HCT116 (cell line): ENCODE results near the gene IL17A.

Experiments
- ELF1 ChIP-seq: IDR thresholded peaks from 2 replicates; pipeline ENCODE4 v1.6.1; 2012; ENCODE audit warnings: low read depth, borderline replicate concordance
- EZH2 ChIP-seq: fragments of 200-600 bp; sonication (generic); IDR thresholded peaks from 2 replicates; pipeline ENCODE4 v1.6.1; 2017; ENCODE audit warnings: antibody characterized with exemption, mixed run types
- EZH2phosphoT487 ChIP-seq: fragments of 200-600 bp; IDR thresholded peaks from 2 replicates; pipeline ENCODE4 v1.6.1; 2018; ENCODE audit warnings: antibody characterized with exemption, borderline replicate concordance
- JUND ChIP-seq: IDR thresholded peaks from 2 replicates; pipeline ENCODE4 v1.6.1; 2012
- POLR2A ChIP-seq: IDR thresholded peaks from 2 replicates; pipeline ENCODE4 v1.7.0; 2011; ENCODE audit warnings: borderline replicate concordance; ENCODE audit not compliant: insufficient read depth, insufficient read length; ENCODE audit errors: extremely low read depth
- RAD21 ChIP-seq: IDR thresholded peaks from 2 replicates; pipeline ENCODE4 v1.6.1; 2012; ENCODE audit warnings: low read depth, mild to moderate bottlenecking
- ZNF274 ChIP-seq: fragments of 200-500 bp; sonication (Bioruptor generic); IDR thresholded peaks from 2 replicates; pipeline ENCODE4 v1.6.1; 2014; ENCODE audit warnings: mild to moderate bottlenecking, low read depth, low read length, inconsistent platforms
- TF ChIP-seq, protein P1 (sequence below), 3 experiments: fragments of 200-600 bp in 1 of 3; sonication (generic) in 1 of 3; IDR thresholded peaks in 2 of 3; conservative IDR thresholded peaks in 1 of 3; 2 replicates each; pipeline ENCODE4 v1.5.1; 2012 to 2017; ENCODE audit warnings: low read depth in 2 of 3, low read length in 2 of 3, antibody characterized with exemption in 1 of 3, borderline replicate concordance in 1 of 3, control low read depth in 1 of 3, mild to moderate bottlenecking in 1 of 3, mixed read lengths in 1 of 3, mixed run types in 1 of 3, moderate library complexity in 1 of 3; ENCODE audit not compliant: insufficient read depth in 1 of 3

DNA sequence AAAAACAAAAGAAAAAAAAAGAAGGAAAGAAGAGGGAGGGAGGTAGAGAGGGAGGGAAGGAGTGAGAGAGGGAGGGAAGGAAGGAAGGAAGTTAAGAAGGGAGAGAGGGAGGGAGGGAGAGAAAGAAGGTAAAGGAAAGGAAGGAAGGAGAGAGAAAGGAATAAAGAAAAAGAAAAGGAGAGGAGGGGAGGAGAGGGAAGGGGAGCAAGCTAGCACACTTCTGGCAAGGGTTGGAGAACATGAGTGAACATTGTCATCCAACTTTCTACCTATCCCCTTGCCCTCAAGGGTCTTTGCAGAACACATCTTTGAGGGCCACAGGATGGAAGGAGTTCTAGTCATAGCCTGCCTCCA lies 34.1 kb upstream of the IL17A start:
- TF ChIP-seq ZNF274 (no peak), EZH2phosphoT487 (no peak), RAD21 (no peak), POLR2A (no peak), EZH2 (no peak), ELF1 (no peak), JUND (no peak)
- TF ChIP-seq, protein P1, sequence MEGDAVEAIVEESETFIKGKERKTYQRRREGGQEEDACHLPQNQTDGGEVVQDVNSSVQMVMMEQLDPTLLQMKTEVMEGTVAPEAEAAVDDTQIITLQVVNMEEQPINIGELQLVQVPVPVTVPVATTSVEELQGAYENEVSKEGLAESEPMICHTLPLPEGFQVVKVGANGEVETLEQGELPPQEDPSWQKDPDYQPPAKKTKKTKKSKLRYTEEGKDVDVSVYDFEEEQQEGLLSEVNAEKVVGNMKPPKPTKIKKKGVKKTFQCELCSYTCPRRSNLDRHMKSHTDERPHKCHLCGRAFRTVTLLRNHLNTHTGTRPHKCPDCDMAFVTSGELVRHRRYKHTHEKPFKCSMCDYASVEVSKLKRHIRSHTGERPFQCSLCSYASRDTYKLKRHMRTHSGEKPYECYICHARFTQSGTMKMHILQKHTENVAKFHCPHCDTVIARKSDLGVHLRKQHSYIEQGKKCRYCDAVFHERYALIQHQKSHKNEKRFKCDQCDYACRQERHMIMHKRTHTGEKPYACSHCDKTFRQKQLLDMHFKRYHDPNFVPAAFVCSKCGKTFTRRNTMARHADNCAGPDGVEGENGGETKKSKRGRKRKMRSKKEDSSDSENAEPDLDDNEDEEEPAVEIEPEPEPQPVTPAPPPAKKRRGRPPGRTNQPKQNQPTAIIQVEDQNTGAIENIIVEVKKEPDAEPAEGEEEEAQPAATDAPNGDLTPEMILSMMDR (IDR thresholded peaks at IDR 0.05 in 2 of 3, conservative IDR thresholded peaks at IDR 0.05 in 1 of 3; ENCODE audit: borderline replicate concordance in 1 of 3, insufficient read depth in 1 of 3, low read depth in 2 of 3, low read length in 2 of 3) = no peak
